ENCODE data around the gene THUMPD3.

Gene THUMPD3

DNA sequence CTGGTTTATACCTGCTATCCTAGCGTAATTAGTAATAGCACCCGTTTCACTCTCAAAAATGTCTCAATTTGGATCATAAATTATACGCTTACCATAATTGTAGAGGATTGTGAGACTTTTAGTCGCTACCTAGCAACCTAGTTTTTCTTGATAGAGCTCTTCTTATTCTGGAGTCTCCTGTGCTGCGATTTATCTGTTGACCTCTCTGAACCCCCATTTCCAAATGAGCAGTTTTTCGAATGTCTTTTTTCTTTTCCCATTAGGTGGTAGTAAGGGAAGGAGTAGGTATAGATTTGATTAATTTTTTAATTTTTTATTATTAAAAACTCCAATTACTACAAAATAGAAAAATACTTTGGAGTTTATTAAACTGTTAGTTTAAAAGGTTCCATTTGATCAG, 45.2 kb downstream of the THUMPD3 start:
- Histone ChIP-seq H3K36me3 (ENCODE audit: control insufficient read depth, insufficient read depth, low read length) (no peaks in the 10 kb centered on the region), H3K27me3 (ENCODE audit: control insufficient read depth, insufficient read depth, low read length) (no peaks in the 10 kb centered on the region), H3K27ac (ENCODE audit: low read depth, low read length) (no peak overlapping the region), H3K4me1 (ENCODE audit: control insufficient read depth, insufficient read depth, low read length) (peaks cover 18% of the 10 kb centered on the region), H3K4me3 (ENCODE audit: low read depth, low read length) (no peak overlapping the region), H3K9me3 (ENCODE audit: control insufficient read depth, insufficient read depth, low read depth, low read length) (peaks cover 2% of the 10 kb centered on the region; the same call in 1 of the 2 replicates), H3K9ac (ENCODE audit: low read length) (no peak overlapping the region)

DNA sequence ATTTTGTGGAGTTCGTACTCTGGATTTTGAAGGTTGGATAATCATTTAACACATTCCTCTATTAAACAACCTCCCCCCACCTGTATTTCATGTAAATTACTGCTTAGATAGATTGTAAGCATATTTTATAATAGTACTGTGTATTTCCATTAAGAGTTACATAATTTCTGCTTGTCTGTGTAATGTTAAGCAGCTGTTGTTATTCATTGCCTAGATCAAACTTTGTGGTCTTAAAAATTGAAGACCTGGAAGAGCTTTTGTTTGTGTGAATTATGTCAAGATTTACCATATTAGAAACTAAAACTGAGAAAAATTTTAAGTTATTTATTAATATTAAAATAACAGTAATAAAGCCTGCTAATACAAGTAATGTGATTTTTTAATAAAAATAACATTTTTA, 45.7 kb downstream of the THUMPD3 start:
- H3K9ac ChIP-seq (ENCODE audit: low read length): no peak overlapping the region
- H3K4me1 ChIP-seq (ENCODE audit: control insufficient read depth, insufficient read depth, low read length): peaks cover 13% of the 10 kb centered on the region
- peaks cover 2% of the 10 kb centered on the region; the same call in 1 of the 2 replicates for H3K9me3 ChIP-seq (ENCODE audit: control insufficient read depth, insufficient read depth, low read depth, low read length)
- no peak overlapping the region for H3K27ac ChIP-seq (ENCODE audit: low read depth, low read length)
- no peaks in the 10 kb centered on the region for H3K27me3 ChIP-seq (ENCODE audit: control insufficient read depth, insufficient read depth, low read length)
- H3K36me3 ChIP-seq (ENCODE audit: control insufficient read depth, insufficient read depth, low read length): no peaks in the 10 kb centered on the region
- no peak overlapping the region for H3K4me3 ChIP-seq (ENCODE audit: low read depth, low read length)

DNA sequence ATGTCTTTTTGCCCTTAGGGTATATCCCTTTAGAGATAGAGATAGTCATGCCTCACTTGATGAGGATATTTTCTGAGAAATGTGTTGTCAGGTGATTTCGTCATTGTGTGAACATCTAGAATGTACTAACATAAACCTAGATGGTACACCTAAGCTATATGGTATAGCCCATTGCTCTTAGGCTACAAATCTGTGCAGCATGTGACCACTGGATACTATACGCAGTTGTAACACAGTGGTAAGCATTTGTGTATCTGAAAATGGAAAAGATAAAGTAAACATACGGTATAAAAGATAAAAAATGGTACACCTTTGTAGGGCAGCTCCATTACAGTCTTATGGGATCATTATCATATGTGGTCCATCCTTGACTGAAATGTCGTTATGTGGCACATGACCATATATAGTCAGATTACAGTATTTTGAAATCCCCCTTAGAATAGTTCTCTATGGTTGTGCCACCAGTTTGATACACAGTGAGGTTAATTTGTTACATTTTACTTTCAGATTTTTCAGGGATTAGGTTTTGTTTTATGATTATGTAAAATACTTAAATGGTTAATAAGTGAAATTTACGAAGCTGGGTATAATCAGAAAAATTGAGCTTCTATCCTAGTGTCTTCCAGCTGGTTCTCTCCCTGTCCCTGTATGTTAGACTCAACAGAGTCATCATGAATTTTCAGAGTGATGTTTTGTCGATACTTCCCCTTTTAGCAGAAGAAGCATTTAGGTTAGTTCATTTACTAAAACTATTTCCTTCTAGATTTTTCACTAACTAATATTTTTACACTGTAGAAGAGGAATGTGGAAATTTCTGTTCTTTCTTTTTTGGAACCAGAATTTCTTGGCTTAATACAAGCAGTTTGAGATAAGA, 47.4 kb downstream of the THUMPD3 start:
- Histone ChIP-seq H3K27ac (ENCODE audit: low read depth, low read length) (no peak overlapping the region), H3K9ac (ENCODE audit: low read length) (no peak overlapping the region), H3K4me3 (ENCODE audit: low read depth, low read length) (no peak overlapping the region), H3K36me3 (ENCODE audit: control insufficient read depth, insufficient read depth, low read length) (0 out of 2 replicates have a peak, but pooled peaks cover 3% of the 10 kb centered on the region), H3K27me3 (ENCODE audit: control insufficient read depth, insufficient read depth, low read length) (no peaks in the 10 kb centered on the region), H3K4me1 (ENCODE audit: control insufficient read depth, insufficient read depth, low read length) (no peaks in the 10 kb centered on the region), H3K9me3 (ENCODE audit: control insufficient read depth, insufficient read depth, low read depth, low read length) (peaks cover 2% of the 10 kb centered on the region; the same call in 1 of the 2 replicates)

DNA sequence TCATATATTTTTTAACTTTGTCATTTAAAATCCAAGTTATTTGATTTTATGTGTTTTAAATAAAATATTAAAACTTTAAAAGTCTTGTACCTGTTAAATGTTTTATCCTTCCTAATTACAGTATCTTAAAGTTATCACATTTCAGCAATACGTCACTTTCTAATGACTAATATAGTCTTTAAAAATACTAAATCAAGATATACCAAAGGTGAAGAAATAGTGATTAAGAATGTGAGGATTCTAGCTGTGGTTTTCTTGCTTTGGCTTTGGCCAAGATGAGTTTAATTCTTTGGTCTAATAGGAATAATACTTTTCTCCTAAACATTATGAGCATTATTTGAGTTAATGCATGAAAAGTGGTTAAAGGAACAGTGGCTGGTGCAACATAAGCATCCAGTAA, 48.4 kb downstream of the THUMPD3 start:
- Histone ChIP-seq H3K4me1 (ENCODE audit: control insufficient read depth, insufficient read depth, low read length) (no peaks in the 10 kb centered on the region), H3K9ac (ENCODE audit: low read length) (no peak overlapping the region), H3K27ac (ENCODE audit: low read depth, low read length) (no peak overlapping the region), H3K36me3 (ENCODE audit: control insufficient read depth, insufficient read depth, low read length) (peaks cover 10% of the 10 kb centered on the region; the same call in 1 of the 2 replicates), H3K9me3 (ENCODE audit: control insufficient read depth, insufficient read depth, low read depth, low read length) (no peaks in the 10 kb centered on the region), H3K27me3 (ENCODE audit: control insufficient read depth, insufficient read depth, low read length) (no peaks in the 10 kb centered on the region), H3K4me3 (ENCODE audit: low read depth, low read length) (no peak overlapping the region)

DNA sequence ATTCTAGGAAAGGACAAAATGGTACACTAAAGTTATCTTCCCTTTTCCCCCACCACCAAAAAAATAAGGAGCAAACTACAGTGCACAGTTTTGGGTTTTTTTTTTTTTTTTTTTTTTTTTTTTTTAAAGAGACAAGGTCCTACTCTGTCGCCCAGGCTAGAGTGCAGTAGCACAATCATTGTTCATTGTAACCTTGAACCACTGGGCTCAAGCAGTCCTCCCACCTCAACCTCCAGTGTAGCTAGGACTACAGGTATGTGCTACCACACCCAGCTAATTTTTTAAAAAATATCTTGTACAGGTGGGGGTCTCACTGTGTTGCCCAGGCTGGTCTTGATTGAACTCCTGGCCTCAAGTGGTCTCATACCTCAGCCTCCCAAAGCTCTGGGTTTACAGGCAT, 49.4 kb downstream of the THUMPD3 start:
- H3K4me1 ChIP-seq (ENCODE audit: control insufficient read depth, insufficient read depth, low read length): no peaks in the 10 kb centered on the region
- H3K36me3 ChIP-seq (ENCODE audit: control insufficient read depth, insufficient read depth, low read length): peaks cover 10% of the 10 kb centered on the region; the same call in 1 of the 2 replicates
- H3K27ac ChIP-seq (ENCODE audit: low read depth, low read length): no peak overlapping the region
- H3K9me3 ChIP-seq (ENCODE audit: control insufficient read depth, insufficient read depth, low read depth, low read length): no peaks in the 10 kb centered on the region
- no peak overlapping the region for H3K9ac ChIP-seq (ENCODE audit: low read length)
- H3K27me3 ChIP-seq (ENCODE audit: control insufficient read depth, insufficient read depth, low read length): no peaks in the 10 kb centered on the region
- no peak overlapping the region for H3K4me3 ChIP-seq (ENCODE audit: low read depth, low read length)

DNA sequence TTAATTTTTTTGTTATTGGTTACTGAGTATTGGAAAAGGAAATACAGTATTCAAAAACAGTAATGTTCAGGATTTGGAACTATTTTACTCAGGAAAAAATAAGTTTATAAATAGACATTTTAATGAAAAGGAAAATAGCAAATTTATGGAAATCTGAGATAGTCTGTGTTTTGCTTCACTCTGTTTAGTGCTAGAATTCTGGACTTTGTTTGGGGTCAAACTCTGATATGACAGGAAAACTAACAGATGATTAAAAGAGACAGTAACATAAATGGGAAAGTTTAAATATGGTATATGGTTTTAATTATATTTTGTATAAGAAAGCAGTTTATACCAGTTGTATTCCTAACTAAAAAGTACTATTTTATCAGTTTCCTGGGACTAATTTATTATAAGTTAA, 52.0 kb downstream of the THUMPD3 start:
- no peak overlapping the region for H3K4me3 ChIP-seq (ENCODE audit: low read depth, low read length)
- peaks cover 10% of the 10 kb centered on the region; the same call in 1 of the 2 replicates for H3K36me3 ChIP-seq (ENCODE audit: control insufficient read depth, insufficient read depth, low read length)
- H3K4me1 ChIP-seq (ENCODE audit: control insufficient read depth, insufficient read depth, low read length): no peaks in the 10 kb centered on the region
- H3K9me3 ChIP-seq (ENCODE audit: control insufficient read depth, insufficient read depth, low read depth, low read length): no peaks in the 10 kb centered on the region
- no peak overlapping the region for H3K27ac ChIP-seq (ENCODE audit: low read depth, low read length)
- H3K9ac ChIP-seq (ENCODE audit: low read length): no peak overlapping the region
- H3K27me3 ChIP-seq (ENCODE audit: control insufficient read depth, insufficient read depth, low read length): no peaks in the 10 kb centered on the region

DNA sequence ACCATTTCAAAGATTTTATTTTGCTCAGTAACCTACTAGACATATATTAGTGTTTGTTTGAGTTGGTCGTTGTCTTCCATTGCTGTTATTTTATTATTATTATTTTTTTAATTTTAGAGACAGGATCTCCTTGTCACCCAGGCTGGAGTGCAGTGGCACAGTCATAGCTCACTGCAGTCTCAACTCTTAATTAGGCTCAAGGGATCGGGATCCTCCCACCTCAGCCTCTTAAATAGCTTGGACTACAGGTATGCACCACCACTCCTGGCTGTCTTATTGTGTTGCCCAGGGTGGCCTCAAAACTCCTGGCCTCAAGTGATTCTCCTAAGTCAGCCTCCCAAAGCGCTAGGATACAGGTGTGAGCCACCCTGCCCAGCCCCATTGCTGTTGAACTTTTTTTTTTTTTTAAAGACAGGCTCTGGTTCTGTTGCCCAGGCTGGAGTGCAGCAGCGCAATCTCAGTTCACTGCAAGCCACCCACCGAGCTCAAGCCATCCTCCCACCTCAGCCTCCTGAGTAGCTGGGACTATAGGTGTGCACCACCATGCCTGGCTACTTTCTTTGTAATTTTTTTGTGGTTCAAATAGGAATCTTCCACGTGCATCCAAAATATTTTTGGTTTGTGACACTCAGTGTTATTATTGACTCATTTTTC, 52.8 kb downstream of the THUMPD3 start:
- Histone ChIP-seq H3K36me3 (ENCODE audit: control insufficient read depth, insufficient read depth, low read length) (peaks cover 10% of the 10 kb centered on the region; the same call in 1 of the 2 replicates), H3K9me3 (ENCODE audit: control insufficient read depth, insufficient read depth, low read depth, low read length) (no peaks in the 10 kb centered on the region), H3K4me1 (ENCODE audit: control insufficient read depth, insufficient read depth, low read length) (no peaks in the 10 kb centered on the region), H3K27me3 (ENCODE audit: control insufficient read depth, insufficient read depth, low read length) (no peaks in the 10 kb centered on the region), H3K9ac (ENCODE audit: low read length) (no peak overlapping the region), H3K4me3 (ENCODE audit: low read depth, low read length) (no peak overlapping the region), H3K27ac (ENCODE audit: low read depth, low read length) (no peak overlapping the region)

DNA sequence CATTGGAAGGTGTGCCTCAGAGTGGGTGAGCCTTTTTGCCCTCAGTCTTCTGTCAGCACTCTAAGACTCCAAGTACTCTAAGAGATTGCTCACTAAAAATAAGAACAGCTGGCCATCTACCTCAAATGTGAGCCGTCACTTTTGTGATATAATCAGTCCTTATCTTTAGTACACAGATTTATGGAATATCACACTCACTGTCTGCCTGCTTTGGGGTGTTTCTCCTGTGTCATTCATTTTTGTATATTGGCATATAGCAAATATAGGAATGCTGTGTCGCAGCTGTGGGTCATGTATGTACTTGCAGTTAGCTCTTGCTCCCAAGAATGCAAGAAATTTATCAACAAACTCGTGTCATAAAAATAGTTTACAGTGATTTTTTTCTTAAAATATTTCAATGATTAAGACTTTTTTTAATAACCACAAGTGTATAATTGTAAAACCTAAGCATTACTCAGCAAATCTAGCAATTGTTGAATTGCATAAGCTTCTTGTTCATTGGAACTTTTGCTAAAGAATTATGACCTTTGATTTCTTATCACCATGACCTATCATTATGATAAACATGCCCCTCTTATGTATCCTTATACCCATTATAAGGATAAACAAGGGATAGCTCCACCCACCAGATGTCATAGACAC, 53.4 kb downstream of the THUMPD3 start:
- Histone ChIP-seq H3K36me3 (ENCODE audit: control insufficient read depth, insufficient read depth, low read length) (peaks cover 10% of the 10 kb centered on the region; the same call in 1 of the 2 replicates), H3K9me3 (ENCODE audit: control insufficient read depth, insufficient read depth, low read depth, low read length) (no peaks in the 10 kb centered on the region), H3K4me3 (ENCODE audit: low read depth, low read length) (no peak overlapping the region), H3K27ac (ENCODE audit: low read depth, low read length) (no peak overlapping the region), H3K9ac (ENCODE audit: low read length) (no peak overlapping the region), H3K27me3 (ENCODE audit: control insufficient read depth, insufficient read depth, low read length) (no peaks in the 10 kb centered on the region), H3K4me1 (ENCODE audit: control insufficient read depth, insufficient read depth, low read length) (no peaks in the 10 kb centered on the region)

DNA sequence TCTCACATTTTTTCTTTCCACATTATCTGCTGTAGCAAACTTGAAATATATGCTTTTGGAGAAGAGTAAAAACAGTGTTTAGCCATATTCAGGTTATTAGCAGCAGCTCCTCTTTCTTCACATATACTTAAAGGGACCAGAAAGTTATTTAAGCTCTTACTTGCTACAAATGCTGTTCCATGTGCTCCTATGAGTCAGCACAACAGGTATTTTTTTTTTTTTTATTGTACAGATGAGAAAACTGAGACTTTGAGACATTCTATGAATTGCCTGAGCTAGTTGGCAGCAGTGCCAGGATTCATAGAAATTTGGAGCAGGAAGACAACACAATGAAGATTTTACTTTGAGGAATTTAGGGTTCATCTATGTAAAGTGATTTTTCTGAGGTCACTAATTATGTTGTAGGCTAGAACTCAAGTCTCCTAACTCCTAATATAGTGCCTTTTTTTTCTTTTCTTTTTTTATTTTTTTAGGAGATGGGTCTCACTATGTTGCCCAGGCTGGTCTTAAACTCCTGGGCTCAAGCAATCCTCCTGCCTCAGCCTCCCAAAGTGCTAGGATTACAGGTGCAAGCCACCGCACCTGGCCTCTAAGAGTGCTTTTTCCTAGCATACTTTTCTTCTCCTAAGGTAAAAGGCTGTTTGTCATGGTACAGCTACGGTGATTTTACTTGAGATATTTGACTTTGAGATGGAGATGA, 58.1 kb downstream of the THUMPD3 start:
- no peaks in the 10 kb centered on the region for H3K9me3 ChIP-seq (ENCODE audit: control insufficient read depth, insufficient read depth, low read depth, low read length)
- peaks cover 22% of the 10 kb centered on the region for H3K36me3 ChIP-seq (ENCODE audit: control insufficient read depth, insufficient read depth, low read length)
- H3K27ac ChIP-seq (ENCODE audit: low read depth, low read length): 0 out of 2 replicates have a peak overlapping the region, but pooled peaks have one; percentile 14
- no peaks in the 10 kb centered on the region for H3K27me3 ChIP-seq (ENCODE audit: control insufficient read depth, insufficient read depth, low read length)
- no peak overlapping the region for H3K9ac ChIP-seq (ENCODE audit: low read length)
- H3K4me1 ChIP-seq (ENCODE audit: control insufficient read depth, insufficient read depth, low read length): peaks cover 14% of the 10 kb centered on the region
- H3K4me3 ChIP-seq (ENCODE audit: low read depth, low read length): no peak overlapping the region

DNA sequence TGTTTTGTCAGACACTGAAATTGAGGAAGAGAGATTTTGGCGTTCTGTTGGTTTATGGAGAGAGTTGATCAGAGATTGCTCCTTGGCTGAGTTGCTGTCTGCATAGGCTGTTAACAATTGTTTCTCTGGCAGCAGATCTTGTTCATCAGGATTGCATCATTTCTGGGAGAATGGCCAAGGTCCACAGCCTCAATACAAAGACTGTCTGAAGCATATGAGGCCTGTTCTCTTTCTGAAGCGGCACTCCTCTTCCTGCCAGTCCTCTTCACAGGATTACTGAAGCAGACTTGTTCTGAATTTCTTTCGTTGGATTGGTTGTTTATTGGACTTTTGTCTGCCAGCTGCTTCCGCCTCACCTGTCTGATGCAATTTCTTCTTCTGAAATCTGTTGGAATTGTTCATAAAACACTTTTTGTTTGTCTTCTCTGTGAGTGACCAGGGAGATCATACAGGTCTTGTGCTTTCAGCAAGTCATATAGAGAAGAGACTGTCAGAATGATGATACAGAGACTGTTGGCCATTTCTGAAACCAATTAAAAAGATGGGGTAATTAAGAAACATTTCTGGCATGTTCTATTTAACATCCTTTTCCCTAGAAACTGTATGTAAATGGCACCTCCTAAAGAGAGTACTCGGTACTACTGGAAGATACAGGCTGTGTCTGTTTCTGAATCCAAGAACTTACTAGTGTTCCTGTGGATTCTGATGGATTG, 60.0 kb downstream of the THUMPD3 start:
- Histone ChIP-seq H3K27me3 (ENCODE audit: control insufficient read depth, insufficient read depth, low read length) (no peaks in the 10 kb centered on the region), H3K4me1 (ENCODE audit: control insufficient read depth, insufficient read depth, low read length) (peaks cover 14% of the 10 kb centered on the region), H3K4me3 (ENCODE audit: low read depth, low read length) (0 out of 2 replicates have a peak overlapping the region, but pooled peaks have one; percentile 4), H3K9ac (ENCODE audit: low read length) (peak overlapping the region; percentile 67), H3K36me3 (ENCODE audit: control insufficient read depth, insufficient read depth, low read length) (peaks cover 39% of the 10 kb centered on the region), H3K27ac (ENCODE audit: low read depth, low read length) (peak overlapping the region; percentile 87), H3K9me3 (ENCODE audit: control insufficient read depth, insufficient read depth, low read depth, low read length) (no peaks in the 10 kb centered on the region)
